ENCODE measurements around the gene SLC13A2. TPM values are rescaled to one million over a fixed set of nuclear protein-coding genes. Genes with fewer than 3 reads are reported as not detected.

Gene SLC13A2
- total RNA-seq, 1 donor from 2014 or later = not detected

- TF ChIP-seq CTCF (IDR thresholded peaks at IDR 0.05; ENCODE audit: insufficient read depth, low read depth, low read length) (no peak), EZH2 (IDR thresholded peaks at IDR 0.05; ENCODE audit: insufficient read depth, low read length) (no peak)
- FAIRE-seq (no peak), DNase-seq (ENCODE audit: low read depth) (no peak)
- Histone ChIP-seq H3K27me3 (ENCODE audit: insufficient read depth, low read length) (no peaks in the 10 kb centered on the region), H3K4me2 (ENCODE audit: low read length) (no peak overlapping the region), H3K9me3 (ENCODE audit: insufficient read depth, low read depth, low read length) (no peaks in the 10 kb centered on the region), H3K79me2 (ENCODE audit: insufficient read depth, low read length) (no peaks in the 10 kb centered on the region), H4K20me1 (ENCODE audit: insufficient read depth, low read length) (no peaks in the 10 kb centered on the region), H3K36me3 (ENCODE audit: insufficient read depth, low read length) (no peaks in the 10 kb centered on the region), H2AFZ (ENCODE audit: low read depth, low read length) (no peak overlapping the region), H3K27ac (ENCODE audit: low read depth, low read length) (no peak overlapping the region), H3K9ac (ENCODE audit: low read length) (no peak overlapping the region), H3K4me1 (ENCODE audit: insufficient read depth, low read length) (no peaks in the 10 kb centered on the region), H3K4me3 (ENCODE audit: insufficient read depth, low read depth, low read length) (no peak overlapping the region)
- Mint-ChIP-seq H3K27me3 (ENCODE audit: low read depth, unreplicated experiment) (peaks cover 6% of the 10 kb centered on the region), H3K4me1 (ENCODE audit: low read depth, unreplicated experiment) (no peaks in the 10 kb centered on the region), H3K9me3 (ENCODE audit: unreplicated experiment) (peaks cover 2% of the 10 kb centered on the region), H3K36me3 (ENCODE audit: low read depth, unreplicated experiment) (no peaks in the 10 kb centered on the region), H3K4me3 (ENCODE audit: unreplicated experiment) (no peak overlapping the region), H3K27ac (ENCODE audit: unreplicated experiment) (no peak overlapping the region)
Measured at GRCh38 chr17:28443901-28444638, 29.4 kb upstream of the SLC13A2 start.

DNA sequence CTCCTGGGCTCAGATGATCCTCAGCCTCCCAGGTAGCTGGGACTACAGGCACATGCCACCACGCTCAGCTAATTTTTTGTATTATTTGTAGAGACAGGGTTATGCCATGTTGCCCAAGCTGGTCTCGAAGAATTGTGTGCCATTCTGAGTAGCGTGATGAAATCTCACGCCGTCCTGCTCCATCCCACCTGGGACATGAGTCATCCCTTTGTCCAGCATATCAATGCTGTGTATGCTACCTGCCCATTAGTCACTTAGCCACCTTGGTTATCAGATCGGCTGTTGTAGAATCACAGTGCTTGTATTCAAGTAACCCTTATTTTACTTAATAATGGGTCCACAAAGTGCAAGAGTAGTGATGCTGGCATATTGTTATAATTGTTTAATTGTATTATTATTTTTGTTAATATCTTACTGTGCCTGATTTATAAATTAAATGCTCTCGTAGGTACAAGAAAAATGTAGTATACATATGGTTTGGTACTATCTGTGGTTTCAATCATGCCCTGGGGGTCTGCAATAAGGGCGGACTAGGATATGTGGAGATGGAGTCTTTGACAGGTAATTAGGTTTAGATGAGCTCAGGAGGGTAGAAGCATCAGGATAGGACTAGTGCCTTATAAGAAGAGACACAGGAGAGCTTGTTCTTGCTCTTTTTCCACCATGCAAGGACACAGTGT is 26.6 kb upstream of the SLC13A2 start:
- no peak overlapping the region for H3K4me3 ChIP-seq (ENCODE audit: insufficient read depth, low read depth, low read length)
- Mint-ChIP-seq H3K36me3 (ENCODE audit: low read depth, unreplicated experiment) (no peaks in the 10 kb centered on the region), H3K4me1 (ENCODE audit: low read depth, unreplicated experiment) (no peaks in the 10 kb centered on the region), H3K9me3 (ENCODE audit: unreplicated experiment) (peaks cover 2% of the 10 kb centered on the region), H3K4me3 (ENCODE audit: unreplicated experiment) (no peak overlapping the region), H3K27me3 (ENCODE audit: low read depth, unreplicated experiment) (peaks cover 10% of the 10 kb centered on the region), H3K27ac (ENCODE audit: unreplicated experiment) (no peak overlapping the region)
- no peaks in the 10 kb centered on the region for H3K4me1 ChIP-seq (ENCODE audit: insufficient read depth, low read length)
- no peaks in the 10 kb centered on the region for H3K79me2 ChIP-seq (ENCODE audit: insufficient read depth, low read length)
- H3K27ac ChIP-seq (ENCODE audit: low read depth, low read length) = no peak overlapping the region
- no peaks in the 10 kb centered on the region for H3K9me3 ChIP-seq (ENCODE audit: insufficient read depth, low read depth, low read length)
- no peaks in the 10 kb centered on the region for H4K20me1 ChIP-seq (ENCODE audit: insufficient read depth, low read length)
- FAIRE-seq (no peak), DNase-seq (ENCODE audit: low read depth) (no peak)
- no peaks in the 10 kb centered on the region for H3K36me3 ChIP-seq (ENCODE audit: insufficient read depth, low read length)
- H3K27me3 ChIP-seq (ENCODE audit: insufficient read depth, low read length) = no peaks in the 10 kb centered on the region
- H3K9ac ChIP-seq (ENCODE audit: low read length) = no peak overlapping the region
- TF ChIP-seq EZH2 (IDR thresholded peaks at IDR 0.05; ENCODE audit: insufficient read depth, low read length) (no peak), CTCF (IDR thresholded peaks at IDR 0.05; ENCODE audit: insufficient read depth, low read depth, low read length) (no peak)
- H3K4me2 ChIP-seq (ENCODE audit: low read length) = no peak overlapping the region
- no peak overlapping the region for H2AFZ ChIP-seq (ENCODE audit: low read depth, low read length)

- no peak overlapping the region for H2AFZ ChIP-seq (ENCODE audit: low read depth, low read length)
- Mint-ChIP-seq H3K9me3 (ENCODE audit: unreplicated experiment) (peaks cover 4% of the 10 kb centered on the region), H3K4me3 (ENCODE audit: unreplicated experiment) (no peak overlapping the region), H3K36me3 (ENCODE audit: low read depth, unreplicated experiment) (no peaks in the 10 kb centered on the region), H3K27ac (ENCODE audit: unreplicated experiment) (no peak overlapping the region), H3K4me1 (ENCODE audit: low read depth, unreplicated experiment) (no peaks in the 10 kb centered on the region), H3K27me3 (ENCODE audit: low read depth, unreplicated experiment) (peaks cover 11% of the 10 kb centered on the region)
- H3K9me3 ChIP-seq (ENCODE audit: insufficient read depth, low read depth, low read length) = no peaks in the 10 kb centered on the region
- no peak overlapping the region for H3K27ac ChIP-seq (ENCODE audit: low read depth, low read length)
- no peaks in the 10 kb centered on the region for H3K79me2 ChIP-seq (ENCODE audit: insufficient read depth, low read length)
- H4K20me1 ChIP-seq (ENCODE audit: insufficient read depth, low read length) = no peaks in the 10 kb centered on the region
- H3K4me3 ChIP-seq (ENCODE audit: insufficient read depth, low read depth, low read length) = no peak overlapping the region
- DNase-seq (ENCODE audit: low read depth) (no peak), FAIRE-seq (no peak)
- H3K9ac ChIP-seq (ENCODE audit: low read length) = no peak overlapping the region
- no peaks in the 10 kb centered on the region for H3K36me3 ChIP-seq (ENCODE audit: insufficient read depth, low read length)
- H3K4me1 ChIP-seq (ENCODE audit: insufficient read depth, low read length) = no peaks in the 10 kb centered on the region
- TF ChIP-seq EZH2 (IDR thresholded peaks at IDR 0.05; ENCODE audit: insufficient read depth, low read length) (no peak), CTCF (IDR thresholded peaks at IDR 0.05; ENCODE audit: insufficient read depth, low read depth, low read length) (no peak)
- H3K4me2 ChIP-seq (ENCODE audit: low read length) = no peak overlapping the region
- H3K27me3 ChIP-seq (ENCODE audit: insufficient read depth, low read length) = no peaks in the 10 kb centered on the region
Measured at GRCh38 chr17:28447396-28447760, 26.1 kb upstream of the SLC13A2 start.

All from astrocyte (in vitro differentiated cells and primary cell).